HEK293 (cell line): ENCODE measurements around the gene PCSK6.

Experiments used
- CTCF ChIA-PET: fragments of 350-600 bp; formaldehyde crosslinking; extraction: SDS; loops from one replicate; lab custom pipeline; 2021; ENCODE audit warnings: antibody characterized with exemption; lab: Yijun Ruan, JAX
- POLR2A ChIA-PET: fragments of 300-600 bp; formaldehyde crosslinking; extraction: SDS; loops from one replicate; lab custom pipeline; 2020; ENCODE audit warnings: antibody characterized with exemption, inconsistent platforms; lab: Yijun Ruan, JAX
- H3K27ac ChIP-seq: fragments of 200-500 bp; sonication (Bioruptor generic); 2 replicates; pipeline ENCODE4 v1.5.1; 2014; ENCODE audit warnings: low read depth, low read length, control low read depth, inconsistent platforms; ENCODE audit errors: extremely low read depth
- H3K36me3 ChIP-seq, 2 experiments: fragments of 200-500 bp in 1 of 2; sonication (Bioruptor generic) in 1 of 2; 1 replicate in 1 of 2; 2 replicates in 1 of 2; pipeline ENCODE4 v1.5.1; 2014 to 2017; ENCODE audit warnings: inconsistent platforms in 2 of 2, low read length in 2 of 2; ENCODE audit not compliant: control insufficient read depth in 2 of 2, insufficient read depth in 1 of 2
- H3K4me1 ChIP-seq: fragments of 200-500 bp; sonication (Bioruptor generic); 2 replicates; pipeline ENCODE4 v1.5.1; 2014; ENCODE audit warnings: mild to moderate bottlenecking, low read length, inconsistent platforms; ENCODE audit not compliant: control insufficient read depth, insufficient read depth
- H3K4me3 ChIP-seq: 2 replicates; pipeline ENCODE4 v1.5.1; 2011; ENCODE audit warnings: low read depth, mild to moderate bottlenecking, control low read depth, low read length, moderate library complexity
- H3K9me3 ChIP-seq: fragments of 200-500 bp; sonication (Bioruptor generic); 2 replicates; pipeline ENCODE4 v1.5.1; 2014; ENCODE audit warnings: low read depth, low read length, inconsistent platforms; ENCODE audit not compliant: control insufficient read depth, insufficient read depth
- HOXC10 ChIP-seq: sonication (generic); formaldehyde crosslinking; IDR thresholded peaks from 2 replicates; pipeline ENCODE4 v1.8.1; 2023; ENCODE audit warnings: mild to moderate bottlenecking, missing genetic modification reagents
- KLF16 ChIP-seq: fragments of 450-650 bp; formaldehyde crosslinking; IDR thresholded peaks from 2 replicates; pipeline ENCODE4 v1.5.1; 2017; ENCODE audit warnings: missing biosample characterization, missing genetic modification characterization
- PATZ1 ChIP-seq: fragments of 450-650 bp; formaldehyde crosslinking; IDR thresholded peaks from 2 replicates; pipeline ENCODE4 v1.5.1; 2016; ENCODE audit warnings: missing biosample characterization, missing genetic modification characterization
- PRDM10 ChIP-seq: fragments of 450-650 bp; formaldehyde crosslinking; IDR thresholded peaks from 2 replicates; pipeline ENCODE4 v1.5.1; 2016; ENCODE audit warnings: missing biosample characterization, missing genetic modification characterization
- SCRT2 ChIP-seq: fragments of 450-650 bp; formaldehyde crosslinking; IDR thresholded peaks from 2 replicates; pipeline ENCODE4 v1.5.1; 2016; ENCODE audit warnings: missing biosample characterization, missing genetic modification characterization
- WT1 ChIP-seq: fragments of 450-650 bp; formaldehyde crosslinking; IDR thresholded peaks from 2 replicates; pipeline ENCODE4 v1.5.1; 2016; ENCODE audit warnings: missing biosample characterization, missing genetic modification characterization
- YY1 ChIP-seq: fragments of 450-650 bp; formaldehyde crosslinking; IDR thresholded peaks from 2 replicates; pipeline ENCODE4 v1.5.1; 2018; ENCODE audit warnings: missing biosample characterization, missing genetic modification characterization
- ZBTB7A ChIP-seq: fragments of 450-650 bp; formaldehyde crosslinking; IDR thresholded peaks from 2 replicates; pipeline ENCODE4 v1.5.1; 2016; ENCODE audit warnings: low read depth, missing biosample characterization, missing genetic modification characterization
- ZEB2 ChIP-seq: fragments of 450-650 bp; formaldehyde crosslinking; IDR thresholded peaks from 2 replicates; pipeline ENCODE4 v1.5.1; 2016; ENCODE audit warnings: missing biosample characterization, missing genetic modification characterization
- ZNF157 ChIP-seq: fragments of 450-650 bp; formaldehyde crosslinking; IDR thresholded peaks from 2 replicates; pipeline ENCODE4 v1.5.1; 2016; ENCODE audit warnings: missing biosample characterization, missing genetic modification characterization
- ZNF221 ChIP-seq: fragments of 450-650 bp; formaldehyde crosslinking; IDR thresholded peaks from 2 replicates; pipeline ENCODE4 v1.5.1; 2017; ENCODE audit warnings: missing biosample characterization, missing genetic modification characterization, borderline replicate concordance
- ZNF311 ChIP-seq: fragments of 450-650 bp; formaldehyde crosslinking; IDR thresholded peaks from 2 replicates; pipeline ENCODE4 v1.5.1; 2017; ENCODE audit warnings: missing biosample characterization, missing genetic modification characterization, borderline replicate concordance
- ZNF37A ChIP-seq: fragments of 450-650 bp; IDR thresholded peaks from 2 replicates; pipeline ENCODE4 v1.5.1; 2018; ENCODE audit warnings: missing biosample characterization, missing genetic modification characterization
- ZNF416 ChIP-seq: fragments of 450-650 bp; formaldehyde crosslinking; IDR thresholded peaks from 2 replicates; pipeline ENCODE4 v1.5.1; 2016; ENCODE audit warnings: missing biosample characterization, missing genetic modification characterization
- ZNF514 ChIP-seq: fragments of 450-650 bp; formaldehyde crosslinking; IDR thresholded peaks from 2 replicates; pipeline ENCODE4 v1.5.1; 2016; ENCODE audit warnings: missing biosample characterization, missing genetic modification characterization
- ZNF521 ChIP-seq: fragments of 450-650 bp; formaldehyde crosslinking; IDR thresholded peaks from 2 replicates; pipeline ENCODE4 v1.5.1; 2017; ENCODE audit warnings: missing biosample characterization, mild to moderate bottlenecking, missing genetic modification characterization
- ZNF621 ChIP-seq: fragments of 450-650 bp; formaldehyde crosslinking; IDR thresholded peaks from 2 replicates; pipeline ENCODE4 v1.5.1; 2017; ENCODE audit warnings: missing biosample characterization, missing genetic modification characterization
- ZNF701 ChIP-seq: fragments of 450-650 bp; formaldehyde crosslinking; IDR thresholded peaks from 2 replicates; pipeline ENCODE4 v1.5.1; 2016; ENCODE audit warnings: missing biosample characterization, missing genetic modification characterization
- ZNF777 ChIP-seq: fragments of 450-650 bp; formaldehyde crosslinking; IDR thresholded peaks from 2 replicates; pipeline ENCODE4 v1.5.1; 2017; ENCODE audit warnings: missing biosample characterization, missing genetic modification characterization, borderline replicate concordance
- ZNF837 ChIP-seq: fragments of 450-650 bp; formaldehyde crosslinking; IDR thresholded peaks from 2 replicates; pipeline ENCODE4 v1.5.1; 2016; ENCODE audit warnings: missing biosample characterization, missing genetic modification characterization
- TF ChIP-seq, protein P1 (sequence below): fragments of 450-650 bp; formaldehyde crosslinking; IDR thresholded peaks from 2 replicates; pipeline ENCODE4 v1.5.1; 2016; ENCODE audit warnings: missing biosample characterization, missing genetic modification characterization

PCSK6 gene

GRCh38 chr15:101479851-101480612, 9.5 kb downstream of the PCSK6 start (continued):
- TF ChIP-seq PRDM10 (tag by site-specific recombination) (no peak), YY1 (tag by site-specific recombination) (no peak), ZNF514 (tag by site-specific recombination) (no peak), HOXC10 (CRISPR knock-in tag) (no peak), ZNF311 (tag by site-specific recombination) (no peak), ZNF837 (no peak), ZNF621 (no peak), PATZ1 (tag by site-specific recombination) (no peak), SCRT2 (tag by site-specific recombination) (no peak)

- POLR2A ChIA-PET, result no interaction called here
- no peak overlapping the region for H3K4me3 ChIP-seq
- H3K27ac ChIP-seq, result no peak overlapping the region
- no peaks in the 10 kb centered on the region for H3K4me1 ChIP-seq
- peaks cover 0 to 20% of the 10 kb centered on the region in 2 experiments; a peak in 2 of 3 replicates for H3K36me3 ChIP-seq
- H3K9me3 ChIP-seq, result no peaks in the 10 kb centered on the region
- CTCF ChIA-PET, result no interaction called here
- TF ChIP-seq ZNF521 (tag by site-specific recombination) (no peak), ZNF157 (tag by site-specific recombination) (no peak), ZNF701 (no peak), ZNF777 (tag by site-specific recombination) (no peak), ZNF221 (tag by site-specific recombination) (no peak), ZEB2 (no peak), ZNF37A (tag by site-specific recombination) (no peak), KLF16 (tag by site-specific recombination) (no peak), ZNF416 (no peak), ZNF311 (tag by site-specific recombination) (no peak), WT1 (no peak), ZBTB7A (tag by site-specific recombination) (no peak)
- TF ChIP-seq, protein P1, sequence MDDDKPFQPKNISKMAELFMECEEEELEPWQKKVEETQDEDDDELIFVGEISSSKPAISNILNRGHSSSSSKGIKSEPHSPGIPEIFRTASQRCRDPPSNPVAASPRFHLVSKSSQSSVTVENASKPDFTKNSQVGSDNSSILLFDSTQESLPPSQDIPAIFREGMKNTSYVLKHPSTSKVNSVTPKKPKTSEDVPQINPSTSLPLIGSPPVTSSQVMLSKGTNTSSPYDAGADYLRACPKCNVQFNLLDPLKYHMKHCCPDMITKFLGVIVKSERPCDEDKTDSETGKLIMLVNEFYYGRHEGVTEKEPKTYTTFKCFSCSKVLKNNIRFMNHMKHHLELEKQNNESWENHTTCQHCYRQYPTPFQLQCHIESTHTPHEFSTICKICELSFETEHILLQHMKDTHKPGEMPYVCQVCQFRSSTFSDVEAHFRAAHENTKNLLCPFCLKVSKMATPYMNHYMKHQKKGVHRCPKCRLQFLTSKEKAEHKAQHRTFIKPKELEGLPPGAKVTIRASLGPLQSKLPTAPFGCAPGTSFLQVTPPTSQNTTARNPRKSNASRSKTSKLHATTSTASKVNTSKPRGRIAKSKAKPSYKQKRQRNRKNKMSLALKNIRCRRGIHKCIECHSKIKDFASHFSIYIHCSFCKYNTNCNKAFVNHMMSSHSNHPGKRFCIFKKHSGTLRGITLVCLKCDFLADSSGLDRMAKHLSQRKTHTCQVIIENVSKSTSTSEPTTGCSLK (tag by site-specific recombination), result no peak
Observed at GRCh38 chr15:101479342-101479845, 10.1 kb downstream of the PCSK6 start.
